HG02763 (cell line): ENCODE data around the gene FMN1.
"Not testable (repeated sequence)": the region's sequence is repeated elsewhere in the genome, so short reads cannot be mapped to it uniquely, and the experiment has no call there.

Experiments
- ATAC-seq: cut with Tn5 transposase; IDR thresholded peaks from one replicate; pipeline ENCODE4 v1.9.1; 2021; ENCODE audit warnings: mild to moderate bottlenecking, moderate library complexity; ENCODE audit not compliant: unreplicated experiment

The FMN1 gene

DNA sequence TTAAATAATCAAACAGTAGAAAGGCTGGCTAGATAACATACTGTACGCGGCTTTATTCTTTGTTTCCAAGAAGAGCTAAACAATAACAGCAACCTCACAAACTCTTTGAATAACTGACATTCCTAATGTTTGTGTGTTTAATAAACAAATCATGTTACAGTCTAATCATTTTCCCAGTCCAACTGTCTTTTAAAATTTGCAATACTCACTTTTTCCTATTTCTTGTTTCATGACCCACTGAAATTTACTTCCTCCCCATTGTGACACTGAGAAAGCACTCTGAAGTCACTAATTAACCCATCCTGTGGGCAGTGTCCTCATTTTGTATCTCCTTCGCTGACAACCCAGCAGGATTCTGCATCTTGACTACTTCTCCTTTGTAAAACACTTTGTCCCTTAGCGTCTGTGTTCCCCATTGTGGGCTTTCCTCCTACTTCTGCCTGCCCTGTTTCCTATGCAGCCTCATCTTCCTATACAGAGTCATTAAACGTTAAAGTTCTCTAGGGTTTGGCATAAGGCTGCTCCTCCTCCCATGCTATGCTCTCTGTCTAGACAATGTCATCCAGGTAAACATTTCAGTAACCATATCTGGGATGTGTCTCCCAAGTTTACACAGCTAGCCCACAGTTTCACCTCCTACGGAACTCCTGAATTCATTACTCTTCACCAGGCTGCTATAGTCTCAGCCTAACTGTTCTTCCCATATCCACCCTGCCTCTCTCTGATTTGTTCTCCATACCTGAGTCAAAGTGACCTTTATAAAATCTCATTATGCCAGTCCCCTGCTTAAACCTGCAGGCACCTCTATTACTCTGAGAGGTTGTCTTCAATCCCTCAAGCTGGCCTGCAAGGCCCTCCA, 327.8 kb downstream of the FMN1 start:
- ATAC-seq: no peak

DNA sequence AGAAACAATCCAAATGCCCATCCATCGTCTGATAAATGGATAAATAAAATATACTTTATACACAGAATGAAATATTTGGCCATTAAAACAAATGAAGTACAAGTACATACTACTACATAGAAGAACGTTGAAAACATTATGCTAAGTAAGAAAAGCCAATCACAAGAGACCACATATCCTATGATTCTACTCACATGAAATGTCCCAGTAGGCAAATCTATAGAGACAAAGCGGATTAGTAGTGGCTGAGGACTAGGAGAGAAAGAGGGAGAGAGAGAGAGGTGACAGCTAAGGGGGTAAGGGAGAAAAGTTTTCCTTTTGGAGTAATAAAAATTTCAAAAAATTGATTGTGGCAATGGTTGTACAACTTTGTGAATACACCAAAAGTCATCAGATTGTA, 329.7 kb downstream of the FMN1 start:
- ATAC-seq: no peak

DNA sequence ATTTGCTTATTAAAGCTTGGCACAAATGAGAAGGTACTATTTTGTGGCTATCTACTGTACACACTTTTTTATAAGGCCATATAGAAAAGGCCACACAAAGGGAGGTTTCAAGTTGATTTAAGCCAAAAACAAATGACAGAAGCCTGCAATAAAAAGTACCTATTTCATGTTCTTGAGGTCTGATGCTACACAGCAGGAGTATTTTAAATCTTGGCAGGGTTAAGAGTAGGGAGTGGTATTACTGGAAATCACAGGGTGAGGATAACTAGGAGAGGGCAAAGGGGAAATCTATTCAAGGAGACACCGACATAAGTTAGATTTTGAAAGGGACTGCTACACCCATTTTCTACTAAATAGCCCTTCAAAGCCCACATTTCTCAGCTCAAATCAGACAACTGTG, 330.5 kb downstream of the FMN1 start:
- no peak for ATAC-seq

DNA sequence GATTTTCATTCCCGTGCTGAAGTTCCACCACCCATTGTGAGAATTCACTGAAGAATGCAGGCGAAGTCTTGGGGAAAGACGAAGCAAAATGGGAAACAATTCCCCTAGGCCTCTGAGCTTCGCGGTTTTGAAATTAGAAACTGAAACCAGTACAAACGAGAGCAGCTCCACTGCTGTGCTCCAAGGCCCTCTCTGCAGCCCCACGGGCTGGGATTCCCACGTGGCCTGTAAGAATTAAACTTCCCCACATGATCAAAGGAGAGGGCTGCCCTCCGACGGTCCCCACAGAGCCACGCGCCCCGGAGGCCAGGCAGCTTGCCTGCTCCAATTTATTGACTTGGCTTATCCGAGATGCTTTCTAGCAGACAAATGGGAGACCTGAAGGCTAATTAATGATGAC, 332.8 kb downstream of the FMN1 start:
- ATAC-seq: no peak

DNA sequence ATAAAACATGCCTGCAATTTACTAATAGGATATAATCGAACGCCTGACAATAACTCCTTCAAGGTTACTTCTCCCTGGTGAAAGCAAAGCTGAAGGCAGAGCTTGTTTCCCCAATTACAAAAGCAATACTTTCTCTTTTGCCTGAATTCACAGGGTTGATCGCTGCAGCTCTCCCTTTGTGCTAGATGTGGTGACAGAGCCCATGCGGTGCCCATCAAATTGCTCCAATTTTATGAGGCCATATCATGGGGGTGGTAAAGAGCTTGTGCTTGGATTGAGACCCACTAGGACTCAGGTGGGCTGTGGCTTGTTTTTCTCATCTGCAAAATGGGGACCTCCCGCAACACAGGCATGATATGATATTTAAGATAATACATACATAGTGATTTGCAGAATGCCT, 333.3 kb downstream of the FMN1 start:
- no peak for ATAC-seq

DNA sequence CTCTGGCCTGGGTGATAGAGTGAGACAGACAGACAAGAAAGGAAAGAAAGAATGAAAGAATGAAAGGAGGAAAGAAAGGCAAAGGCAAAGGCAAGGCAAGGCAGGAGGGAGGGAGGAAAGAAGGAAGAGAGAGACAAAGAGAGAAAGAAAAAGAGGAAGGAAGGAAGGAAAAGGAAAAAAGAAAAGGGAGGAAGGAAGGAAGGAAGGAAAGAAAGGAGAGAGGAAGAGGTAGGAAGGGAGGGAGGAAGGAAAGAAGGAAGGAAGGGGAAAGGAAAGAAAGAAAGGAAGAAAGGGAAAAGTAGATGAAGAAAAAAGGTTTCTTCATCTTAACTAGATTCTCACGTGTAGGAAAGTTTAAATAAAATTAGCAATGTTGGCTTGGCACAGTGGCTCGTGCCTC, 334.5 kb downstream of the FMN1 start:
- ATAC-seq: no peak

DNA sequence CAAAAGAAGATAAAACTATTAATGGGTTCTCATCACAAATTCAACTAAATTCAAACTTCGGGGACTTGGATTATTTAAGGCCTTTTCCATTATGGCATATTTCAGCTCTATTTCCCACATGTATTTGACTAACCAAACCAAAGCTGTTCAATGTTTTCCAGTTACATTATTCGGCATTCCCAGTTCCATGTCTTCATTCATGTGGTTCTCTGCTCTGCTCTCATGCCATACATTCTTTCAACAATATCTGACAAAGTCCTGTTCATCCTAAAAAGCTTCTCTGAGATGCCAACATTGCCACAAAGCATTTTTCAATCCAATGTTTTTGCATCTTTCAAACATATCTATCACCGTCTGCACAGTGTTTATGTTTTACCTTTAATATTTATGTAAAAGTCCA, 335.3 kb downstream of the FMN1 start:
- ATAC-seq: no peak

DNA sequence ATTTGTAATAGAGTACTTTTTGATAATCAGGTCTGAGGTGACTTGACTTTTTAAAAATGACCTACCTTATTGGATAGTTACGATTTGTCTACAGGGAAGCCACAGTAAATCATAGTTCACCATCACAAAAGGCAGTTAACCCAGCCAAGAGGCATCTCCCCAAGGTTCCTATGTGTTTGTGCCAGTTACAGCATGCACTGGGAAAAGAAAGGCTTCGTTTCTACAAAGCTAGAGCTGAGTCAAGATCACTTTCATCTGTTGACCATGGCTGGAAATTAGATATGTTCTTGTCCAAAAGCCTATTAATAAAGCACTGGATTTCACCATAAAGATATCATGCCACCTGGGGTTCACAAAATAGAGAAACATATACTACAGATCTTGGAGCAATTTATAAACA, 336.8 kb downstream of the FMN1 start:
- no peak for ATAC-seq

DNA sequence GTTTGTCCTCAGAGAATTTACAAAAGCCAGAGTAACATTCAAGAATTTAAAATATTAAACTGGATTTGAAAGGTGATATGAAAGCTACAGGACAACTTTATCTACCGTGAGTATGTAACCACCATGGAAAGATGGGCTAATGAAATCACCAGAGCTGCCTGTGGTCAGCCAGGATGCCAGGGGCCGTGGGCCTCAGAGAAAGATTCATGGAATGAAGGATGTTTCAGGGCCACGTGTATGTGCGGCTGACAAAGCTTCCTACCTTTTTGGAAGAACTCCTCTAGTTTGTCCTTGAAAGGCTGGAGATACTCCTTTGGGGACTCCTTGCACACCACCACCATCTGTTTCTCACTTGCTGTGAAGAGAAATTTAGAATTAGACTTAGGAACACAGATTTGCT, 337.8 kb downstream of the FMN1 start:
- ATAC-seq: no peak

DNA sequence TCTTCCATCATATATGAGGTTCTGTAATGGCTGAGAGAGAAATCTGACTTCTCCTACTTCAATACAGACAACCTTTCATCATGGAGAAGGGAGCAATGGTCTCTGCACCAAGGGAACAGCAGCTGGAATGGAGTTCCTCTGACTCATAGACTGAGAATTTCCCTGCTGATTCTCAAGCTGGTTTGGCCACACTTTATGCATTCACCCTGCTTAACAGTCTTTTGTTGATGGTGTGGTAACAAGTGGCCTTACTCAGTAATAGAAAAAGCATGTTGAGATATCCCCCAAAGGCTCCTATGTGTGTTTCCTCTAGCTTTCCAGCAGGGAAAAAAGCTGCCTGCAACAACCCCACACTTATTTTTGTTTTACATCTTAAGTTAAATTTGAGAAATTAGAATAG, 338.6 kb downstream of the FMN1 start:
- no peak for ATAC-seq

DNA sequence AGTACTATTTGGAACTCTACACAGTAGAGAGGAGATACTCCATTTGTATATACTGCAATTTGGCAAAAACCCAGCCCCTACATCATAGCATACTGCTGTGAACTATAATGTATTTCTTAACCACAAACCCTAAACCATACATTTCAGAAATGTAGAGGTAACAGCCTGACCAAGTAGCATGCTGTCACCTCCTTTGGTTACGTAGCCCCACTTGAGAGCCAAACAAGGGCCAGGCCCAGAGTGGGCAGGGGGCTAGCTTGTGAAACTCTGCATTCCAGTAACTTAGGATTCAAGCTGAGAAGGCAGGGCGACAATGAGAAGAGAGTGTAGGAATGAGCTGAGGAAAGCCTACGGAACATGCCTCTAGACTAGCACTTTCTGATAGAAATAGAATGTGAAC, 340.9 kb downstream of the FMN1 start:
- ATAC-seq: no peak

DNA sequence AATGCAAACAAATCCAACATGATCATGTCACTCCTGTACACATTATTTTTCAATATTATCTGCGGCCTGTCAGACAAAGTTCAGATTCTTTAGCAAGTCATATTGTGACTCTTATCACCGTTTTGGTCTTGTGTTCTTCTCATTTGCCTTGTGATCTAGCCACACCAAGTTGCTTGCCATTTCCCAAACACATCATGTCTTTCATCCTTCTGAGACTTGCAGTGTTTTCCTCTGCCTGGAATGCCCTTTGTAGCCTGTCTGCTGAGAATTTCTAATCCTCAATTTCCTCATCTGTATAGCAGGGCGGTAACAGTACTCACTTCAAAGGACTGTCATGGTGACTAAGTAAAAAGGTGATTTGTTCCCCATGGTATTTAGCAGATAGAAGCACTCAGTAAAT, 341.7 kb downstream of the FMN1 start:
- no peak for ATAC-seq

DNA sequence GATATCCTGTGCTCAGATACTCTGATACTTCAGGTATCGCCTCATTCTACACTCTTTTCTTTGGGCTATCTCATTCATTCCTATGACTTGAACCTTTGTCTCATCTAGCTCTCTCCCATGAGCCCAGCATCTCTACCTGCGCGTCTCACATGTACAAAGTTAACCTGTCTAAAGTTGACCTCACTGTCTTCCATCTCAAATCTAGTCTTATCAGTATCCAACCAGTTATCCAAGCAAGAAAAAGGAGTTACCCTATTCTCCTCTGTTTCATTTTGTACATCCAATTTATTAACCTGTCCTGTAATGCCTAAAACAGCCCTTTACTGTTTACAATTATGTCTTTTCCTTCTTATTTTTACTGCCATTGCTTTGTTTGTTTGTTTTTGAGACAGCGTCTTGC, 342.5 kb downstream of the FMN1 start:
- no peak for ATAC-seq

DNA sequence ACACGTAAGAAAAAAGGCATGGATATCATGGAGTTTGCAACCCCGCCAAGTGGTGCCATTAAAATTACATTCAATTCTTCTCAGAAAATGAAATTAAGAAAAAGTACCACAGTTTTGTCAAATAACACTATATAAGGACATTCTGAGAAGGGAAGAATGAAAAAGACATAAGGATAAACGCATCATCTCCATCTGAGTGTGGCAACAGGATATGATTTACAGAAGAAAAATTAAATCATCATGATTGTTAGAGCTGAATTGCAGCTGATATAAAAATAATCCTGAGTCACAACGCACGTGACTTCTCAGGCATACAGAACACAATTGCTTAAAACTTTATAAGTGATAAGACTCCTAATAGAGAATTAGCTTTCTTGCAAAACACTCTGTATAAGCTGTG, 342.9 kb downstream of the FMN1 start:
- no peak for ATAC-seq

DNA sequence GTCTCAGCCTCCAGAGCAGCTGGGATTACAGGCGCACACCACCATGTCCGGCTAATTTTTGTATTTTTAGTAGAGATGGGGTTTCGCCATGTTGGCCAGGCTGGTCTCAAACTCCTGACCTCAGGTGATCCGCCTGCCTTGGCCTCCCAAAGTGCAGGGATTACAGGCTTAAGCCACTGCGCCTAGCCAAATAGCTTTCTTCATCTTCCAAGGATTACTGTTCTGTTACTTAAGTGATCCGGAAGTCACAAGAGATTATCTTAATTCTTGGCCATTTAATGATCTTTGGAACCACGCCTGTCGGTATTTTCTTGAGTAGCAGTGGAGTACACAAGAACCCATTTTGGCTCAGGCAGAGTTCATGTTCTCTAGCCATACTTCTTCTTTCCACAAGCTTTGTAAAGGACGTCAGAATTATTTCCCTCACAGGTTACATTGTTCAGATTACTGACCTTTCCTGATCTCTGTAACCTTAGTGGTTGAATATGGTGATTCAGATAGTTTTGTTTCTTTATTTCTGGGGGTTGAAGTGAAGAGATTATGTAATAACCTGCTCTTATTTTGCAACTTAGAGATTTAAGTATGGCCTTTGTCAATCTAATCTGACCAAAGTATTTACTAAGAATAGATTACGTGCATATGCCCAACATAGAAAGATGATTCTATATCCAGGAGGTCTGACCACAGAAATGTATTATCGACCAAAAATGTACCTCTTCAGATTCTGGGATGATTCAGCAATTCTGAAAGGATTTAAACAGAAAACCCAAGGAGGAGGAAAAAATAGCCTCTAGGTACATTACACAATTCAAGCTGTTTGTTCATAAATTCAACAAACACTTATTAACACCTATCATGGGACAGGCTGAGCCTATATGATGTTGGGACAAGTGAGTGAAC, 344.5 kb downstream of the FMN1 start:
- no peak for ATAC-seq

DNA sequence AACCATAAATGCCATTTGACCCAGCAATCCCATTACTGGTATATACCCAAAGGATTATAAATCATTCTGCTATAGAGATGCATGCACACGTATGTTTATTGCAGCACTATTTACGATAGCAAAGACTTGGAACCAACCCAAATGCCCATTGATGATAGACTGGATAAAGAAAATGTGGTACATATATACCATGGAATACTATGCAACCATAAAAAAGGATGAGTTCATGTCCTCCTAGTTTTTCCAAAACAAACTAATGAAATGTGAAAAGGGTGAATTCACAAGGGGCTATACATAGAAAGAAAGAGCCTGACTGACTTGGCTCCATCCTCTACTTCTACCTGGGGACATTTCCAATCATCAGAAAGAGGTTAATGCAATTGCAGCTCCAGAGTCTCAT, 347.8 kb downstream of the FMN1 start:
- ATAC-seq: not testable (repeated sequence)

DNA sequence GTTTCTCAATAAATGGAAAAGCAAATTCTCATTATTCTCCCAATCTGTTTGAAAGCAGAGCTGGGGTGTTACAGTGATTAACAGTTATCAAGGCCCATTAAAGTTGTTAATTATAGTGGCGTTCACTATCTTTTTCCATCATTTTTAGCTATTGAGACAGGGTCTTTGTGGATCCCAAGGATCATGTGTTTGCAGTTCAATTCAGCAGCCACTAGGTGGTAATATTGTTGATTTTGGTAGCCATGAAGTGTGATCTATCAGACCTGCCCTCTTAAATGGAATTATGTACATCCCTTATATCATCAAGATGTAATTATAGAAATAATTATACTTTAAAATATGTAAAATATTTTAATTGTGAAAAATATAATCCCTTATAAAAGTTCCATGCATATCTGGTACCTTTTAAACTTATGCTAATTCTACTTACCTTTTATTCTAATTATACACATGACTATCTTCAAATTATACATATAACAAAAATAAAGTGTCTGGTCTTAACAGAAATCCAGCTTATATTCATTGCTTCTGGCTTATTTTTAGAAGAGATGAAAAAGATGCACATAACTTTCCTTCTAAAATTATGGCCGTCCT, 350.3 kb downstream of the FMN1 start:
- ATAC-seq: no peak

DNA sequence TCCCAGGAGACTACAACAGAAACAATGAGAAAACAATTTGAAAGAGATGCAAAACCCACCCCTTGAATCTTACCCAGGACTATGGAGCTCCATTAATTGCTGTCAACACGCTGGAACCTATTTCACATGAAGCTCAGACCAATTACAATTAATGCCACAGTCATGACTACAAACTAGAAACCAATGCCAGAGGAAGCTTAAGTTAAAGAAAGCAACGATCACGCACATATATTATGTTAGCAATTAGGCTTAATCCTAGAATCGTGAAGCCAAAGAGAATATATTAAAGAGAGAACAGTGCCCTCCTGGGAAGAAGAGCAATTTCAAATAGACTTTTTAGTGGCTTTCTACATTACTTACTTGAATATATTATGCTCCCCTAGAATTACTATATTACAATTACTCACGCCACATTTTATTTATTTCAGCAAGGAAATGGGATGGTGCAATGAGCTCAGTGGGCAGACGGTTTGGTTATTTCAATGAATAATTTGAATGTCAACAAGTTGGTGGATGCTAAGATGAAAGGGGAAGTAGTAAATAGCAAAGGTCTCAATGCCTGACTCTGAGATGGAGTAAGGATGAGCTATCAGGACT, 351.2 kb downstream of the FMN1 start:
- no peak for ATAC-seq

DNA sequence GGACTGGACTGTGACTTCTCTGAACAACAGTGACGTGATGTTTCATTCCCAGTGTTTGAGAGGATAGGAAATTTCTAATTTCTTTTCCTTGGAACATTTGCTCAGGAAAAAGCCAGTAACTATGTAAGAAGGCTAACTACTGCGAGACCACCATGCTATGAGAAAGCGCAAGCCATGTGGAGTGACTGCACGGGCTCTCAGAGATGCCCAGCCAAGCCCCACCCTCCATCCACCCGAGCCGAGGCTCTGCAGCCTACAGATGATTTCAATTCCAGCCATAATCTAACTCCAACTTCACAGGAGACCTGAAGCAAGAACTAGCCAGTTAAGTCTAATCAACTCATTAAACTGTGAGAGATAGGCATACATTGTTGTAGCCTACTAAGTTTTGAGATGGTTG, 352.4 kb downstream of the FMN1 start:
- no peak for ATAC-seq

DNA sequence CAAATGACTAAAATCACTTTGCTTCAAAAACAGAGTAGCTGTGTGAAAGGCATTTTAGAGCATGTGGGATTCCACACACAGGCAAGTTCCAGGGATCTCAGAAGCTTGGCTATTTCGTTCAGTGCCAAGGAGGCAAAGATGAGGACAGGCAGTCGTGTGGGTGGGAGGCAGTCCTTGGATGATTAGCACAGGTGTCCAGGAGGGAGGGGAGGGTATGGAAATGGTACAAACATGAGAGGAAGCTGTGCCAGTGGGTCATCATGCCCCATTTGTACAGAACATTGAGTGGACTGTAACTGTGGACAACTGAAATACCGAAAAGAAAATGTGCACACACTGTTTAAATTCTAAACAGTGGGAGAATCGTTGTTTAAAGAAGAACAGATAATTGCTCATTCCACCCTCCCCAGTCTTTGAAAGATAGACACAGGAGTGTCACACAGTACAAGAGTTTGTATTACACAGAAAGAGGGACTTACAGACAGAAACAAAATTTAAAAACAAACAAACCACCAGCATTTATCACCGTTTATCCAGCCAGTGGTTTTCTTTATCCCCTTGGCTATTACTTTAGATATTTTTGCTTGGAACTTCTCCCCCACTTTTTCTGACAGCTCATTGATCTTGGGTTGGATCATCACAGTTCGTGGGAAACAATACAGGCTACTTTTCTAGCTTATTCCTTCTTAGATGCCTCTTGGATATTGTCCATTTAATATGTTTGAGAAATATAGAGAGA, 353.8 kb downstream of the FMN1 start:
- ATAC-seq: no peak

DNA sequence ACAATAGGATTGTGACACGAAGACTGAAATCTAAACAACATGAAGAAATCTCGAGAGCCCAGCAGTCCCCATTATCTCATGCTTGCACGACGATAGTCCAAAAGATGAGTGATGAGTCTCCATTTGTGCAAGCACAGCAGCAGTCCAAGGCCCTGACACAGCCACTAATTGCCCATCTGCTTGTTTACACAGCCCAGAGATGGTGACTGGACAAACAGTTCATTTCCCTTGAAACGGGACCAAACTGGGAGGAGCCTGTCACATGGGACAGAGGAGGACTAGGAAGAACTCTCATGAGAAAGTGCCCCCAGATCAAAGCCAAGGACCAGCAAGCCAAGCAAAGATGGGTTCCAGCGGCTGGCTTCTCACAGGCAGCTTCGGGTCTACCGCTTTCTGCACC, 355.7 kb downstream of the FMN1 start:
- ATAC-seq: no peak
